NCI-H187 treated with DMSO at 0.1 percent for 48 hours (cell line): ENCODE measurements around the gene MGST3.
"Not testable (repeated sequence)": the region's sequence is repeated elsewhere in the genome, so short reads cannot be mapped to it uniquely, and the experiment has no call there.

Experiments used
- DNase-seq: peaks from one replicate; lab custom pipeline; 2025; lab: John Stamatoyannopoulos, UW

MGST3 gene

DNA sequence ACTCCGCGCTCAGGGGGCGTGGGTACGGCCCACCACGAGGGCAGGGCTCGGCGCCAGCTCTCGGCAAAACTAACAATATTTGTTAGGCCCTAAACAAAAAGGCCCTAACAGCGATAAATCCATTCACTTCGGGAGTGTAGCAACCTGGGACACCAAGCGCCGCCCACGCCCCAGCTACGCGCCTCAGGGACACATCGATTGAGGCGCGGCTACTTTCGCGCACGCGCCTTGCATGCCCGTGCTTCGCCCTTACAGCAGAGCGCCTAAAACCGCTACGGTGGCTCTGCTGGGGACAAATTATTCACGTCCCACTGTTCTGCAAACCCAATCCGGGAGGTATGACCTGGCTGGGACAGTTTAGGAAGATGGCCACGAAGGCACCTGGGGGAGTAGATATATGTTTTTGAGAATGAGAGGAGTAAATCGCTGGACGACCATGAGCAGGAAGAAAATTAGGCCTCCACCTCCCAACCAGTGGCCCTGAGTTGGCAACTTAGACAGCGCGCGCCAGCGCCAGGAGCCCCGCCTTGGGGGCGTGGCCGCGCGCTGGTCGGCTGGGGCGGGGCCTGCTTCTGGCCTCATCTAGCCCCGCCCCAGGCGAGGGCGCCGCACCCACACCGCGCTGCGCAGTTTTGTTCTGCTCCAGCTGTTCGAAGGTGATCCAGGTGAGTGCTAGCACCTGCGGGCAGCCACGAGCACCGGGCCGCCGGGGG lies at the start of gene MGST3:
Gene MGST3, plus strand, starts transcription at position 606 of the 713 bp plus-strand sequence. CDS start 18,614 bp downstream, outside the sequence.
- DNase-seq: peak; percentile 96

DNA sequence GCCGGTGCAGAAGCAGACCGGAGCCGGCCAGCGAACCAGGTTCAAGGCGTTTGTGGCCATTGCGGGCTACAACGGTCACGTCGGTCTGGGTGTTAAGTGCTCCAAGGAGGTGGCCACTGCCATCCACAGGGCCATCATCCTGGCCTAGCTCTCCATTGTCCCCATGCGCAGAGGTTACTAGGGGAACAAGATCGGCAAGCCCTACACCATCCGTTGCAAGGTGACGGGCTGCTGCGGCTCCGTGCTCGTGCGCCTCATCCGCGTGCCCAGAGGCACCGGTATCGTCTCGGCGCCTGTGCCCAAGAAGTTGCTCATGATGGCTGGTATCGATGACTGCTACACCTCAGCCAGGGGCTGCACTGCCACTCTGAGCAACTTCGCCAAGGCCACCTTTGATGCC lies 49.1 kb upstream of the MGST3 start:
- DNase-seq: no peak

DNA sequence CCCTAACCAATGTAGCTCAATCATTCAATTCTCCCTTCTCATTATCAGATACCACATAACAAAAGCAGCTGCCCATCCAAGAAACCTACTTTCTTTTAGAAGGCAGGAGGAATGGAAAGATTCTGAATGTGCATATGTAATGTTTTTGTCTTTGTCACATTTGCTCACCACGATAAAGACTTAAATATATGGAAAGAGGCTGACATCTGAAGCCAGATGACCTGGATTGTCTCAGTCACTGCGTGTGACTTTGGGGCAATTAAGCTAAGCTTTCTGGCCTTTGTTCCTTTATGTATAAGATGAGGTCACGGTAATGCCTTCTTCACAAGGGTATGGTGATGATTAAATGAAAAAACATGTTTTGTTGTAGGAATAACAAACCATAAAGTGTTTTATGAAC lies 44.6 kb upstream of the MGST3 start:
- no peak for DNase-seq

DNA sequence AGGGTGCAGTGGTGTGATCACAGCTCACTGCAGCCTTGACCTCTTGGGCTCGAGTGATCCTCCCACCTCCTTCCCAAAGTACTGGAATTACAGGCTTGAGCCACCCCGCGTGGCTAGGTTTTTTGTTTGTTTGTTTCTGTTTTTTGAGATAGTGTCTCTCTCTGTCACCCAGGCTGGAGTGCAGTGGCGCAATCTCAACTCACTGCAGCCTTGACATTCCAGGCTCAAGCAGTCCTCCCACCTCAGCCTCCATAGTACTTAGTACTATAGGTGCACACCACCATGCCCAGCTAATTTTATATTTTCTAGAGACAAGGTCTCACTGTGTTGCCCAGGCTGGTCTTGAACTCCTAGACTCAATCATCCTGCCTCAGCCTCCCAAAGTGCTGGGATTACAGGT lies 39.6 kb upstream of the MGST3 start:
- not testable (repeated sequence) for DNase-seq

DNA sequence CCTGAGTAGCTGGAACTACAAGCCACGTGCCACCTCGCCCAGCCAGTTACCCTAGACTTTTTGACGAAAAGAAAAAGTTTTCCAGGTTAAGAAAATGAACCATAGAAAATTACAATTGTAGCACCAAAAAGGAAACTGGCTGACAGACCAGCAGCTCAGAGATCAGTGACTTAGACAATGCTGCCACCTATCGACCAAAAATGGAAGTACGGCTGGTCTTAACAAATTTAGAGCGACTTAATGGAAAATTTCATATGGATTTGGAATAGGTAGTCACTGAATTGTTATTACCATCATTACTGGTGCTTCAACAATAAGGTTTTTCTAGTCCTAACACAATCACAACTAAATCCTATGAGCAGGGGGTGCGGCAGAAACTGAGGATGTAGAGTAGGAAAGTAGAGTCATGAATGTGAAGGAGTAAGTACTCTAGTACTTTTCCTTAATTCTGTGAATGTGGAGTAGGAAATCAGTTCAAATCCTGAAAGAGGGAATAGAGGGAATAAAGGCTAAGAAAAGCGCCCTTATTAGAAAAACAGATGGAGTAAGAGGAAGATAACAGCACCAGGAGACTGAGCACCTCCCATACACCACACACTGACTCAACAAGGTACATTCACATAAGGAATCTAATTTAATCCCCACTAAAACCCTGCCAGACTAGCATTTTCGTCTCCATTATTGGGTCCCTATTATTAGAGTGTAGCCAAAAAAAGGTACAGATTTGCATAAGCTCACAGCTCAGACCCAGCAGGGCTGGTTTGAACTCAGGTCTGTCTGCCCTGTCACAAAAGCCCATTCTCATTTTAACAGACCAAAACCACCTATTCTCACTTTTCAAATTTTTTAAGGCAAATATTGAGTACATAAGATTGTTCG lies 37.9 kb upstream of the MGST3 start:
- peak; percentile 55 for DNase-seq

GRCh38 chr1:165595246-165595938 lies 35.6 kb upstream of the MGST3 start:
- DNase-seq: no peak

- peak; percentile 95 for DNase-seq
These were observed 33.0 kb upstream of the MGST3 start for GRCh38 chr1:165597883-165598675.

DNA sequence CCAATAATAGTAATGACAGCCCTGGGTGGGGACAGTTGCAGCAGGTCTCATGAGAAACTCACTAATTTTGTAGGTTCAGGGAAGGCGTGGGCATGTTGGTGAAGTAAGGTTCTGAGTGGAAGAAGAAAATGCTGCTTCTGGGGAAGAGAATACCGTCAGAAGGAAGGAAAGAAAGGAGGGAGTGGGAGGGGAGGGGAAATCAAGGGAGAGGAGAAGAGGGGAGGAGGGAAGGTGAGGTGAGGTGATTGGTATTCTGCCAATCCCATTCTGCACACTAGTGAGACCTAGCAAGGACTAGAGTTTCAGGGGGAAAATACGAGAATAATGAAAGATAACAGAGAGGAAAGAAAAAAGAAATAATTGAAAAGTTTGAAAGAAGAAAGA lies 32.4 kb upstream of the MGST3 start:
- DNase-seq: no peak

DNA sequence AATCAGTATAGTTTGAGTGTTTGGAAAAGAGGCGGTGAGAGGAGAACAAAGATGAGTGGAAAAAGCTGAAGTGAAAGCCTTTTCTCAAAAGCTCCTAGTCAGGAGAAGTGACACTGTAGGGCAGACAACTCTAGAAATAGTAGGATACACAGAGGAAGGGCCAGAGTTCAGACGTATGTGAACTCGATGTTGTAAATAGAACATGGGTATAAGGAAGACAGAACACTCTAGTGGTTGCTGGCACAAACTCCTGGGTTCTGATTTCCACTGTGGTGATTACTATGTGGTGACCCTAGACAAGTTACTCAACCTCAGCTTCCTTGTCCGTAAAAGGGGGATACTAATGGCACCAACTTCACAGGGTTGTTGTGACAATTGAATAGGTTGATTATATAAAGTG lies 30.2 kb upstream of the MGST3 start:
- no peak for DNase-seq

- DNase-seq: no peak
These were observed 27.2 kb upstream of the MGST3 start for GRCh38 chr1:165603810-165604209.

- no peak for DNase-seq
These were observed 25.8 kb upstream of the MGST3 start for GRCh38 chr1:165605246-165605645.

DNA sequence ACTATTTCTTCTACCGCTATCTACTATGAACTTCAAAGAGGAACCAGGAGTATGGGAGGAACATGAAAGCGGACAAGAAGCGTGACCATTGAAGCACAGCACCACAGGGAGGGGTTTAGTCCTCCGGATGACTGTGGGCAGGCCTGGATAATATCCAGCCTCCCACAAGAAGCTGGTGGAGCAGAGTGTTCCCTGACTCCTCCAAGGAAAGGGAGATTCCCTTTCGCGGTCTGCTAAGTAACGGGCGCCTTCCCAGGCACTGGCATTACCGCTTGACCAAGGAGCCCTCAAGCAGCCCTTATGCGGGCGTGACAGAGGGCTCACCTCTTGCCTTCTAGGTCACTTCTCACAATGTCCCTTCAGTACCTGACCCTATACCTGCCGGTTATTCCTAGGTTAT lies 24.4 kb upstream of the MGST3 start:
- not testable (repeated sequence) for DNase-seq

GRCh38 chr1:165610866-165611265 lies 20.2 kb upstream of the MGST3 start:
- DNase-seq: no peak

DNA sequence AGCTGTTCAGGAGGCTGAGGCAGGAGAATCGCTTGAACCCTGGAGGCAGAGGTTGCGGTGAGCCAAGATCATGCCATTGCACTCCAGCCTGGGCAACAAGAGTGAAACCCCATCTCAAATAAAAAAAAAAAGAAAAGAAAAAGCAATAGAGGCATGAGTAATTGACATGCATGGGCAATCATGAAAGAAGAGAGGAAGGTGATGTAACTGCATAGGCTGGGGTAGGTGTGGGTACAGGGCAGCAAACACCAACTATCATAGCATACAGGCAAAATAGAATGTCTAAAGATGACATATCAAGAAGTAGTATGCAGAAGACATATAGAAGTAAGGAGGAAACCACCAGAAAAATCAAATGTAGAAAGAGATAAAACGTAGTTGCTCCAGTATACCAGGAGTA lies 19.0 kb upstream of the MGST3 start:
- no peak for DNase-seq

- no peak for DNase-seq
These were observed 14.9 kb upstream of the MGST3 start for GRCh38 chr1:165616054-165616612.

DNA sequence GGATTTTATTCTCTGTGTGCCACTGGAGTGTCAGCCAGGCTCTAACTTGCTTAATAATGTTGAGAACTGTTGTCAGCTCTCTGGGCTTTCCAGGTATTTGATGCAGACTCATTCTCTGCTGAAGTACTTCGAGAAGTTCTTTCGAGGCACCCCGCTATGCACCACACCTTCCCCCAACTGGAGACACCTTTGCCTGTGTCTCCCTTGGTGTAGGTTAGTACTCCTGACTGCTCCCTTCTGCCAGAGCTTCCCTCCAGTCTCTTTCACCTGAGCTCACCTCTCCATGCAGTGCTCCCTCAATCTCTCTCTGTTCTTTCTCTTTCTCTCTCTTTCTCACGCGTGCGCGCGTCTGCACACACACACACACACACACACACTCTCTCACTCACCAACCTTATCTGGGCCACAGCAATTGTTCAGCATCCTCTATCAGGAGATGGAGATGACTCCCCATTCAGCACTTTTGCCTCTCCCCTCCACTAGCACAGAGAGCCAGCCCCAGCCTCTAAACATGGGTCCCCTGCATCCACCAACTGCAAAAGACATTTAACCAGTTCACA lies 14.0 kb upstream of the MGST3 start:
- no peak for DNase-seq

DNA sequence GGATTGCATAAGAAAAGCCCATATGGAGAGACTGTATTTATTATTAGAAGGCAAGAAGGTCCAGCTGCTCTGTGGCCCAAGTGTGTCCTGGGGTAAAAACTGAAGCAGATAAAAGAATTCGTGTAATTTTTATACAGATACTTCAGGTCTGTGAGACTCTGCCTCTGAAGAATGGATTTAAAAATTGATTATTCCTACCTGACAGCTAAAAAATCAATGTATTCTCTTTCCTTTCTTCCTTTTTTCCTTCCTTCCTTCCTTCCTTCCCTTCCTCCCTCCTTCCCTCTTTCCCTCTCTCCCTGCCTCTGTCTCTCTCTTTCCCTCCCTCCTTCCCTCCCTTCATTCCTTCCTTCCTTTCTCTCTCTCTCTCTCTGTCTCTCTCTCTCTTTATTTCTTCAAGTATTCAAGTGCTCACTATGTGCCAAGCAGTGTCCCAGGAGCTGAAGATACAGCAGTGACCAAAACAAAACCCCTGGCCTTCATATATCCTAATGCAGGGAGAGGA lies 11.3 kb upstream of the MGST3 start:
- no peak for DNase-seq

DNA sequence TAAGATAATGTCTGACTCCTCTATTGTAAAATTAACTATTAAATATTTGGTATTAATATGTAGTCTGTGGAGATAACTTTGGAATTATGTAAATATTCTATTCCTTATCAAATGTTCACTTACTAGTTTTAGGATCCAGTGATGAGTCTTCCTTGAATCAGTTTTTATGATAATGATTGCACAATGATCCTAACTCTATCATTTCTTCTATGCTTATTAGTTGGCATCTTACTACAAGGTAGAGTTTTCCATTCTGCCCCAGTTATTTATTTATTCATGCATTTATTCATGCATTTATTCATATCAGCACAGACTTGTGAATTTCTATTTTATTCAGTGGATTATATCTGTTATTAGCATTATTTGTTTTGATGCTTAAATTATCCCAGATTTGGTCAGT lies 7.4 kb upstream of the MGST3 start:
- no peak for DNase-seq

- no peak for DNase-seq
These were observed 6.6 kb upstream of the MGST3 start for GRCh38 chr1:165624441-165624840.

DNA sequence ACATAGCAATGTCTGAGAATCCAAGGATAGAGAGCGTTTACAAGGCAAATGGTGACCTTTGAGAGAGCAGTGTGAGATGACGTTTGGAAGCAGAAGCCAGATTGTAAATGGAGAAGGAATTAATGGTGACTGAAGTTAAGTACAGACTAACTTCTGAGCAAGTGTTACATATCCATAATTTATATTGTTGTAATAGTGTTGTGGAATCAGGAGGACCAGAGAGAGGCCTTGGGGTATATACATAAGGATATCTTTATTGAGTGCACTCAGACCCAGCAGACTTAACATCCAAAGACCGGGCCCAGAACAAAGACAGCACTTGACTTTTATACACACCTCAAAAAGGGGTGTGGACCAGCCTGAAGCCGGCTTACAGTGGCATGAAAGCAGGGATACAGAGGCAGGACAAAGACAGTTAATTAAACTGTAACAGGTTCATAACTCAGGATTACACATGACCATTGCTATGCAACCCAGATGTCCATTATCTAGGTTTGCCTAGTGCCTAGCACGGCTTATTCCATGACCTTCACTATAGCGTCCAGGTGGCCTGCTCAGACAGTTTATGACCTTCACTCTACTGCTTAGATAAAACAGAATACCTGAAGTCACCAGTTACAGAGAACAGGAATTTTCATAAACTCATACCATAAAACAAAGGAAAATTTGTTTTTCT lies 2.7 kb upstream of the MGST3 start:
- DNase-seq: no peak

DNA sequence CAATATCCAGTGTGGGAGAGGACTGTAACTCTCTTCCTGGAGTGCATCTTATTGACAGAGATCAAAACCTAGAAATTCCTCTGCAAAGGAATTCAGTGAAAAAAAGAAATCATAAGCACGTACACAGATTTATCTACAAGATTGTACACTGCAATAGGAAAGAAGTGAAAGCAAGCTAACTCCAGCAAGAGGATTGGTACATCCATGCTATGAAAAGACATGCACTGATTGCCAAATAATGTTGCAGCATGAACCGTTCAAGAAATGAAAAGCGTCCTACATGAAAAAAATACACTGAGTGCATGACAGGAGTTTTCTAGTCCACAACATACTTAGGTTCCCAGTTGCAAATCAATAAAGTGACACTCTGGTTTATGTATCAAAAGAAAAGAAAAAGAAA lies 1.9 kb upstream of the MGST3 start:
- no peak for DNase-seq
